8988T (cell line): ENCODE results near the gene ZER1.

Experiments
- DNase-seq: peaks from one replicate; pipeline ENCODE4 v3.0.0; 2011

Gene ZER1

DNA sequence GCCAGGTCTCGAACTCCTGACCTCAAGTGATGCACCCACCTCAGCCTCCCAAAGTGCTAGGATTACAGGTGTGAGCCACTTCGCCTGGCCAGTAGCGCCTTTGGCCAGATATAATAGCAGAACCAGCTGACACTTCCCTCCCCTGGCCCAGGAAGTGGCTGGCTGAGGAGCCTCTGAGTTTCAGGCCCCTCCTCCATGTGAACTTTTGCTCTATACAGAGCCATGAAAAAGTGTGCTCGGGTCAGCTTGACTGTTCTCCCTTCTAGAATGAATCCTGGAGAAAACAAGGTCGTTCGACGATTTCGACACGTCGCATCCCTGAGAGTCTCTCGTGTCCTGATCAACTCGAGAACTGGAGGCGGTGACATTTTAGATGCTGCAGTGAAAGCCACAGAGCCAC is 39.2 kb downstream of the ZER1 start:
- no peak for DNase-seq

DNA sequence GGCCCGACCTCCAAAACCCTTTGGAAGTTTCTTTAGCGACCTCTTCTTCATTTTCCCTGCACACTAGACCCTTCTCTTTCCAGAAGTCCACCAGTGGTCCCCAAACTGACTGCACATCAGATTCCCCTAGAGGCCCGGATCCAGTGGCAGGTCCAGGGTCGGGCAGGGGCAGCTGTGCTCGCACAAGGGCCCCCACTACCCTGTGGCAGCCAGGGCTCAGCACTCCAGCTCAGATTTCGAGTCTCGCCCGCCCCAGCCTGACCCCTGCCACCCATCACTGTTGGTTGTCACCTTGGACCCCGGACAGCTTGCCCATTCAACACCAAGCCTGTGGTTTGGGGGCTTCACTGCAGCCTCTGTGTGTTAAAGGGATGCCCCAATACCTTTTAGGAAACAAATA is 40.0 kb downstream of the ZER1 start:
- no peak for DNase-seq

DNA sequence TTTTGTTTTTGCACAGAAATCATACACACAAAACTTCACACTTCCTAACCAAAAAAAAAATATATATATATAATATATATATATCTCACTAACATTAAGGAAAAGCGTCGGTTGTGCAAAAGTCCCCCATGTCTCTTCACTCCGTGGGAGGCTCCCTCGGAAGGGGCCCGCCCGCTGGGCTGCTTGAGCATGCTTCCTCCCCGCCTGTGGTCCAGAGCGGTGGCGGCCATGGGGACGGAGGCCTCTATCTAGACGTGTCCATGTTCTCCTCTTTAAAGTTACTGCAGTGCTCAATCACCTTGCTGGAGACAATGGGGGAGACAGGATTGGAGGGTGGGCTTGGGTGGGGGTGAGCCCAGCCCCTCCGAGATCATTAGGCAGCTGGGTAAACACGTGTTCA is 40.6 kb downstream of the ZER1 start:
- no peak for DNase-seq

DNA sequence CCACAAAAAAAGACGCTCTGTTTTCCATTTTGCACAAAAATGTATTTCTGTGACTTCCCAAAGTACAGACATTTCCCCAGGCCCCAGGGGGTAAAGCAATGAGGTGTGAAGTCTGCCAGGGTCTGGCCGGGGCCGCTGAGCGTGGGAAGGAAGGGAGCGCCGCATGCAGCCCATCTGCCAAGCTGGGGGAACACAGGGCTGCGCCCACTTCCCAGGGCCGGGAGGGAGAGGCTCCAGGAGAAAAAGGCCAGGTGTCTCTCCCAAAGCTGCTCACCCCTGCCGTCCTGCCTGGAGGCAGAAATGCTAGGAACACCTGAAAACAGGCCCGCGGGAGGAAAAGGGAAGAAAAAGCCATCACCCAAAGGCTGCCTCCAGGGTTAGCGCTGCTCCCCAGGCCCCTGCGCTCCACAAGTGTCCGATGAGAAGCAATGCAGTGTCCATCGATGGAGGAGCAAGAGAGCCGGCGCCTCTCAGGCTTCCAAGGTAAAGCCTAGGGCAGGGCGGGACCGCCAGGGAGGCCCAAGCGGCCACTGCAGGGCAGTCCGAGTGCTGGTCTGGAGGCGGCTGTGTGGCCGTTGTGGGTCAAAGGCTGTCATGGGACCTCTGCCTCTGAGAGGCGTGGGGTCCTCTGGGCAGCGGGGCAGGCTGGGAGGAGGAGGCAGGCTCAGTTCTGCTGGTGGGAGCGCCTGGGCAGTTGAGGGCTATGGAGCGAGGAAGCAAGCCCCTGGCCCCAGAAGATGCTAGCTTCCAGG is 41.8 kb downstream of the ZER1 start:
- no peak for DNase-seq

DNA sequence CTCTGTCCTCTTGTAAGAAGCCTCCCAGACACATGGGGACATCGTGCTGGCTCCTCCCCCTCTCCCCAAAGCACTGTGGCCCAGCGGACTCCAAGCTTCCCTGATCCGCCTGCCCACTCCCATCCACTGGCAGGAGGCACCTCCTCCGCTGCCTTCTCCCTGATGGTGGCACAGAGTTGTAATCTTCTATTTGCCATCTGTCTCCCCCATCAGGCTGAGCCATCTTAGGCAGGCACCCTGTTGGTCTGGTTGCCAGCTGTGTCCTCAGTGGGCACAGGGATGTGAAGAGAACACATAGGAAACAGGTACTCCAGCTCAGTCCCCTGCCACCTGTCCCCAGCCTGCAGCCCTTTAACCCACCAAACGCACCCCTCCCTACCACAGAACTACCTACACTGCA is 42.4 kb downstream of the ZER1 start:
- DNase-seq = no peak

DNA sequence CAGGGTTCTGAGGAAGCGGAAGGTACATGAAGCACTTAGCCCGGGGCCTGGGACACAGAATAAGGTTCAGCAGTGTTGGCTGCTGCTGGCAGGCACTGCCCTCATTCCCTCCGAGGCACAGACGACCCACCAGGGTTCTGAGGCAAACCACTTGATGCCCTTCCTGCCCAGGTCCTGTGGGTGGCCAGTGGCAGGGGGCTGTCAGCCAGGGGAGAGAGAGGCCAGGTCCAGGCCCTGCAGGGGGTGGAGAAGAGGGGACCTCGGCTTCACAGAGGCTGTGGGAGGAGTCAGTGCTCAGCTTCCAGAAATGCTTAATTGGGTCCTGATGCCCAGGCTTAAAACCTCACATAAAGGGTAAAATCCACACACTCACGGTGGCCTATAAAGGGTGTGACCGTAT is 43.4 kb downstream of the ZER1 start:
- DNase-seq = no peak

DNA sequence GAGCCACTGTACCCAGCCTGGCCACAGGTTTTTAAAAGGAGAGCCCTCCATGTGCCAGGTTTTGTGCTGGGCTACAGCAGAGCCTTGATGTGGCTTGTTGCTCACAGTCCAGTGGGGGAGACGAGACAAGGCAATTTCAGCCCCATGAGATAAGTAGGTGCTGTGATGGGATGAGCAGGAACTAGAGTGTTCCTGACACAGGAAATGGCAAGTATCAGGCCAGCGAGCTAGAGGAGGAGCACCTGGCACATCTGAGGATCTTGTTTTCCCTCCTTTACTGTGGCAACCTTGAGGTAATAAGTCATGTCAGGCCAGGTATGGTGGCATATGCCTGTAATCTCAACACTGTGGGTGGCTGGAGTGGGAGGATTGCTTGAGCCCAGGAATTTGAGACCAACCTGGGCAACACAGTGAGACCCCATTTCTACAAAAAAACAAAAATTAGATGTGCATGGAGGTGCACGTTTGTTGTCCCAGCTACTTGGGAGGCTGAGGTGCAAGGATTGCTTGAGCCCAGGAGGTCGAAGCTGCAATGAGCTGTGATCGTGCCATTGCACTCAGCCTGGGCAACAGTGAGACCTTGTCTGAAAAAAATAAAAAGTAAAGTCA is 44.0 kb downstream of the ZER1 start:
- no peak for DNase-seq

DNA sequence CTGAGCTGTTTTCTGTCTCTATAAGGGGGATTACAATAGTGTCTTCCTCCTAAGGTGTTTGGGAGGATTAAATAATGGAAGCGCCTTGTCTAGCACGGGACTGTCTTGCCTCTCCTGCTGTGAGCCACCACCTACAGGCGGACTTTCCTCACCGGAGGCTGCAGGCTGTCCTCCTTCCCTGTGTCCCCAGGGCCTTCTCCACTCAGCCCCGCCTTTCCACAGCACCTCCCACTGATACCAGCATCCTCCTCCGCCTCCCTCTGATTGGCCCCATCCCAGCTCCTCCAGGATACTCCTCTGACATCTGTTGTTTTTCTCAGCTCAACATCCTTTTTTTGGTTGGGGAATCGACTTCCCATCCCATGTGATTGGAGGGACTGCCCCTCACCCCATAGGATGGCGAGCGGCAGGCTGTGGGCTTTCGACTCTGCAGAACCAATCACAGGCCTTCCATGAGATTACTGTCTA is 46.9 kb downstream of the ZER1 start:
- peak; percentile 67 for DNase-seq

DNA sequence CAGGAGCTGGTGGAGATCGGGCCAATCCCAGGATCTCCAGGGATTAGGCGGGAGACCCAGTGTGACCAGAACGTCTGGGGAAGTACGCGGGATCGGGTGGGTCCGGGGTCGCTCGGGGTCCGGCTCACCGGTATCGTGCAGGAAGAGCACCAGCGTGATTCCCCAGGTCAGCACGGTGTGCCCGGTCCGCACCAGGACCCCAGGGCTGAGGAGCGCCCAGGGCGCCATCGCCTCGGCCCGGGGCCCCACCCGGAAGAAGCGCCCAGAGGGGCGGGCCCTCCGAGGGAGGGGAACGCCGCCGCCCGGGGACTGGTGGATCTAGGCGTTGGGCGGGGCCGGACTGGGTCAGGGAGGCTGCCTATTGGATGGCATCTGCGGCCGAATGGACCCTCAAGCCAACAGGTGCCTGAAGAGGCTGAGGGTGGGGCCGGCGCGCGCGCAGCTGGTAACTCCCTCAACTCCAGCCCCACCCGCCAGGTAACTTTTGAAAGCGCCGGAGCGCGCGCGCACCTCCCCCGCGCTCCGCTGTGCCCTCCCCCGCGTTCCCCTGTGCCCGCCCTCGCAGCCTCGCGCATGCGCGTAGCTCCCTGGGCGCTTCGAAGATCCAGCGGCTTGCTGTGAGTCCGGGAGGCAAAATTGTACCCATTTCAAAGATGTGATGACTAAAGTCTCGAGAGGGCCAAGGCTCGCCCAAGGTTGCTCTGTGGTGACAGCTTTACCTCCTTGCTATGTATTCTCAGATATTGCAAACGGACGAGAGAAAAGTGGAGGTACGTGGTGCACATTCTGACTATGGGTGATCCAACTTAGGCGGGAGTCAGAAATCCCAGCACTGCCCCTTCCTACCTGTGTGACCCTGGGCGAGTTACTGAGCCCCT is 47.6 kb downstream of the ZER1 start, which contains the start of gene ZDHHC12:
ZDHHC12 (minus strand) TSS at position 262 of the 878 bp plus-strand sequence; CDS start at position 228, 34 bp downstream.
- peak; percentile 98 for DNase-seq

DNA sequence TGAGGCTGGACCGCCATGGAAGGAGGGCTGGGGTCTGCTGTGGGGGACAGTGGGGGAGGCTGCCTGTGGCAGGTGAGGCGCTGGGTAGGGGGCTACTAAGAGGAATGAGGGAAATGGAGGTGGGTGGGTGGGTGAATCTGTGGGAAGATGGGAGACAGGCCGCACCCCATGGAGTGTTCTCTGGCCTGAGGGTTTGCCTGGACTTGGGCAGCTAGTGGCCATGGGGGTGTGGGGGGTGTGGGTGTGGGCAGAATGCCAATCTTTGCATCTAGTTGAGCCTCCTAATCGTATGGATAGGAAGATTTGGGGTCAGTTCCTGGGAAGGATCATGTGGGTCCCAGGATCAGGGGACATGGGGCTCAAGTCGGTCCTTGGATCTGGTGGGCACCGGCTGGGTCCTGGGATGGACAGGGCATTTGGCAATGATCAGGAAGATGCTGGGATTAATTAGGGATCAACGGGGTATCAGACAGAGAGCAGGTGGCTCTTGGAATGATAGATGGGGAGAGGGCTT is 48.3 kb downstream of the ZER1 start:
- no peak for DNase-seq

DNA sequence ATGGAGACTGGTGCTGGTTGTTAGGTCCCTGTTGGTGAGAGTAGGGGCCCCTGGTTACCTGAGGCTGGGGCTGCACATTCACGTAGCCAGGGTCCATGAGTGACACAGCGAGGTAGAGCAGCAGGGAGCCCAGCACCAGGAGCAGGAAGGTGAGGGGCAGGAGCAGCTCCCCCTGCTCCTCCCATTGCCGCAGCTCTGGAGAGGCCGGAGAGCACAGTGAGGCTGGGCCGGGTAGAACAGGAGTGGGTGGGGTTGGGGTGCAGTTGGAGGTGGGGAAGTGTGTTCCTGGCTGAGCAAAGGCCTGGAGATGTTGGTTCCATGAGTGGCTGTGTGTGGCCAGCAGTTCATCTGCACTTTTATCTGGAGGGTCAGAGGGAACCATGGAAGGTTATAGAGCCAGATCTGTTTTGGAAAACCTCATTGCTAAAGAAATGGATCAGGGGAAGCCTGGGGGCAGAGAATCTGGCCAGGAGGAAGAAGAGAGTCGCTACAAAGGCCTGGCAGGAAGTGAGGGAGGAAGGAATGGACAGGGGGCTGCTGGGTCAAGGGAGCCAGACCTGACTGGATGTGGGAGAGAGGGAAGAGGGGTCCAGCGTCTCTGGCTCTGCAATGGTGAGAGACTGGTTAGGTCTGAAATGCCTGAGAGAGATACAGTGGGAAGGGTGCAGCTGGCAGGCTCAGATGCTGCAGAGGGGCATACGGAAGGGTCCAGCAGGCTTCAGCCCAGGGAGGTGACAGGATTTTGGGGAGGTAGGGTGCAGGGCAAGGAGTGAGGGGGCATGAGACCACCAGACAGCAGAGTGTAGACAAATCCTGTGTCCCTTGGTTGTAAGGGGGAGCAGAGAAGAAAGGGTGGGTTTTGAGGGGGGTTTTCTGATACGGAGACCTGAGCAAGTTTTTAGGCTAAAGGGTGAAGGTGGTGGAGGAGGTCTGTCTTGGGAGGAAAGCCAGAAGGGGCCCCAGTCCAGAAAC is 49.1 kb downstream of the ZER1 start:
- no peak for DNase-seq

DNA sequence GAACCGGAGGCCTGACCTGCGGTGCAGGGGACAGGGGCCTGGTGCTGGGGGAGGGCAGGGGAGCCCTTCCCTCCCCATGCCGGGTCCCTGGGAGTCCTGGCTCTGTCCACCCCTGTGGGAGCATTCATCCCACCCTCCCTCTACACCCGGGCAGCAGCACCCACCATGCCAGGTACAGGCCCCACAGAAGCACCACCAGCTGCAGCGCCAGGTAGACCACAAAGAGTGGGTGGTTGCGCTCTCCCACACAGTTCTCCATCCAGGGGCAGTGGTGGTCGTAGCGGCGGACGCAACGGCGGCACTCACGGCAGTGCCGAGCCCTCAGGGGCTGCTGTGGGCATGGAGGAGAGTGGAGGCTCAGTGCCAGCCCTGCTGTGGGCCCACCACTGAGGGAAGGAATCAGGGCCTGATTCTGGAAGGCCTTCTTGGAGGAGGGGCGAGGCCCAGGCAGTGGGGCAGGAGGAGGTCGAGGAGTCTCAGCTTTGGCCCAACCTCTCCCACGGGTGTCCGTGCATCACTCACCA is 50.2 kb downstream of the ZER1 start:
- no peak for DNase-seq

DNA sequence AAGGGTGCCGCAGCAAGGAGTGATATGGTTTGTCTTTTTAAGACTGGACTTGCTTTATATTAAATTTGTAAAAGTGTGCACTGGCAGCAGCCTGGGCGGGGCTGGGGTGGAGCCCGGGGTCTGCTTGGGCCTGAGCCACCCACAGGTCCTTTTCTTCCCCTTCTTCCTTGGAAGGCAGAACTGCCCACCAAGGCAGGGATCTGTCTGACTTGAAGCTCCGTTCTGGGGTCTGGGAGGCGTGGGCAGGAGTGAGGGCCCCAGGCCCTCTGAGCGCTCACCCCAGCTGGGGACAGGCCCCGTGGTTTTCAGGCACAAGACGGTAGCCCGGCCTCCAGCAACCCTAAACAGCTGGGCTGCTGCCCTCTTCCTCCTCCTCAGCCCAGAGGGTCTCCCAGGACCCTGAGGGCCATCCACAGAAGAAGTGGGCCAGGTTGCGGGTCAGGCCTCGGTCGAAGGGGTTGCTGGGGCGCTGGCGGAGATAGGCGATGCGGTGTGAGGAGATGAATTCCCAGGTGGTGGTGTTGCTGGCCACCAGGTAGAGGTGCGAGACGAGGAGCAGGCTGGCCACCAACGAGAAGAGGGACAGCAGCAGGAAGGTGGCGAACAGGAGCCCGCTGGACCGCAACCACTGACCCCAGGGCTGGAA is 50.8 kb downstream of the ZER1 start:
- DNase-seq = no peak

DNA sequence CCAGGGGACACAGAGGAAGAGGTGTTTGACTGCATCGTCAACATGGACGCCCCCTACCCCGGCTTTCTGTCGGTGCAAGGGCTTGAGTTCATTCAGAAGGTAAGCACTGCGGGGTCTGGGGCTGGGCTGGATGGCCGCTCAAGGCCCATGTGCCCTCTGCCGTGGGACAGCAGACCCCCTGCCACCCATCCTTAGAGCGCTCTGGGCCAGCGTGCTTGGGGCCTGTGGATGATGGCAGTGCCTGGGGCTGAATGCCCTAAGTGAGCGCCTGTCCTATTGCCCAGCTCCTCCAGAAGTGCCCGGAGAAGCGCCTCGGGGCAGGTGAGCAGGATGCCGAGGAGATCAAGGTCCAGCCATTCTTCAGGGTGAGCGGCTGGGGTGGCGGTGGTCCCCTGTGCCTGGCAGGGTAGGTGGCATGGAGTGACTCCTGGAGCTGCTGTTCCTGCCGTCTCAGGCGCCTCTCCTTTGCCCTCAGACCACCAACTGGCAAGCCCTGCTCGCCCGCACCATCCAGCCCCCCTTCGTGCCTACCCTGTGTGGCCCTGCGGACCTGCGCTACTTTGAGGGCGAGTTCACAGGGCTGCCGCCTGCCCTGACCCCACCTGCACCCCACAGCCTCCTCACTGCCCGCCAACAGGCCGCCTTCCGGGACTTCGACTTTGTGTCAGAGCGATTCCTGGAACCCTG is 51.7 kb downstream of the ZER1 start:
- DNase-seq = no peak

DNA sequence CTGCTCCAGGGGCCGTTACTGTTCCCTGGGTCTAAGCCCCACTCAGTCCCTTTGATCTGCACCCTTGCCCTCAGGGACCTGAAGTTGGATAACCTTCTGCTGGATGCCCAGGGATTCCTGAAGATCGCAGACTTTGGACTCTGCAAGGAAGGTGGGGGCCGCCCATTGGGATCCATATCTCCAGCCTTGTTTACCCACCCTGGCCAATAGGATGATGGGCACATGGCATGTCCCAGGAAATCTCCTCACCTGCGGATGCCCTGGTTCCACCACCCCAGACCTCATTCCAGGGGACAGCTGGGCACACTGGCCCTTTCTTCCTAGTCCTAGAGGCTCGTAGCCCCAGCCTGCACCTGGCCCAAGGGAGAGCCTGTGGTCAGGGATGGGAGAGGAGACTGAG is 53.3 kb downstream of the ZER1 start:
- no peak for DNase-seq

DNA sequence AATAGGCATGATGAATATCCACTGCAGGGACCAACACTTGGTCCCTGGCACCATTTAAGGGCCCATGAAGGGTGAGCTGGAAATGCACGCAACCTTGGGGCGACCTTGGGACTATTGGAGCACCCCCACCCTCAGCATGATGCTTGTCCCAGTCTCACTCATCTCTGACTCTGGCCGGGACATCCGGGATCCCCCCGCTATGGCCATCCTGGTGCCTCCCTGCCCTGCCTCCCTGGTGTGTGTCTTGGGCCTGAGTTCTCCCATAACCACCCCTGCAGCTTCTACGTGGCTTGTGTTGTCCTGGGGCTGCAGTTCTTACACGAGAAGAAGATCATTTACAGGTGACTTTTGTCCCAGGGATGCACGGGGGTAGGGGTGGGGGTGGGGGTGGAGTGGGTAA is 53.7 kb downstream of the ZER1 start:
- no peak for DNase-seq

DNA sequence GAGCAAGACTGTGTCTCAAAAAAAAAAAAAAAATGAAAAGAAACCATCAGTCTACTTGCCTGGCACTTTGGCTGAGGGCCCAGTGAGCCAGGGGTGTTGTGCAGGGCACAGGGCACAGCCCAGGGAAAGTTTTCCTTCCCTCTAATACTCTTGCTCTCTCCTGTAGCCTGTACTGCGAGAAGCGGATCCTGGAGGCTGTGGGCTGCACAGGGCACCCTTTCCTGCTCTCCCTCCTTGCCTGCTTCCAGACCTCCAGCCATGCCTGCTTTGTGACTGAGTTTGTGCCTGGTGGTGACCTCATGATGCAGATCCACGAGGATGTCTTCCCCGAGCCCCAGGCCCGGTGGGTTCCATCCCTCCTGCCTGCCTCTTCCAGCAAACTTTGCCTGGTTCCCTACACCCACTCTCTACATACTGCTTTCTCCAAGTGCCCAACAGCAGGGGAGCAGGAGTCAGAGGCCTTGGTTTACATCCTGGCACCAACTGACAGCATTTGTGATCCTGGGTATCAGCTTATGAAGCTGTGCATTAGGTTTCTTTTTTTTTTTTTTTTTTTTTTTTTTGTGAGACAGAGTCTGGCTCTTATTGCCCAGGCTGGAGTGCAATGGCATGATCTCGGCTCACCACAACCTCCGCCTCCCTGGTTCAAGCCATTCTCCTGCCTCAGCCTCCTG is 55.0 kb downstream of the ZER1 start:
- no peak for DNase-seq

DNA sequence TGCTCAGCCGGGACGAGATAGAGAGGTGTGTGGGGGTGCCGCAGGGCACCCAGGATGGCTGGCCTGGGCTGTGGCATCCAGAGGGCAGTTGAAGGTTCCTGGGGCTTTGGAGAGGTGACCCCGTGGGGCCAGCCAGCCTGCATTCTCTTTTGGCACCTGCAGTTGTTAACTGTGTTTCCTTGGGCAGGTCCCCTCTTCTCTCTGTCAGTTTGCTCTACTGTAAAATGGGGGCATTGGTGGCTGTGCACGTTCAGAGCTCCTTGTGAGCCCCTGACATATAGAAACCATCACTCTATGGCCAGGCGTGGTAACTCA is 56.3 kb downstream of the ZER1 start:
- DNase-seq = no peak

DNA sequence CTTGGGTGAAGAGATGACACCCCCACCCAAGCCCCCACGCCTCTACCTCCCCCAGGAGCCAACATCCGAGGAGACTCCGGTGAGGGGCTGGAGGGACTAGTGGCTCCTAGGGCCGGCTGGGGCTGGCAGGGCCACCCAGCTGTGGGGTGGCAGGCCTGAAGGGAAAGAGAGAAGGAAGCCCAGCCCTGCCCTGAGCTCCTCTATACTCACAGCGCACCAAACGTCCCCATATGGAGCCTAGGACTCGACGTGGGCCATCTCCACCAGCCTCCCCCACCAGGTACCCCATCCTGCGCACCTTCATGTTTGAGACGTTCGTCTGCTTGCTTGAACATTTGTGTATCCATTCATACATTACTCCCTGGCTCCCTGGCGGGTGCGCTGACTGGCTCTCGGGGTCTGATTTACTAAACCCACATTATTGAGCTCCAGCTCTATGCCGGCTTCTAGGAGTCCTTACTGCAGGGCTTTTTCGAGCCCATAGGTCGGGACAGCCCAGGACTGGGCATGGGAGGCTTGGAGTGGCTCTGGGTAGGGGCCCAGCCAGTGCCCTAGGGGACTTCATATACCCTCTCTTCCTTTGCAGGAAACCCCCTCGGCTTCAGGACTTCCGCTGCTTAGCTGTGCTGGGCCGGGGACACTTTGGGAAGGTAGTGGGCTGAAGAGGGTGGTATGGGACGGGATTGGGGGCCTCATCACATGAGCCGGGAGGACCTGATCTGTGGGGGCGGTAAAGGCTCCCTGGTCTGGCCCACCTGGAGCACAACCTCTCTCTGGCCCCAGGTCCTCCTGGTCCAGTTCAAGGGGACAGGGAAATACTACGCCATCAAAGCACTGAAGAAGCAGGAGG is 56.9 kb downstream of the ZER1 start:
- DNase-seq = no peak
